Measurements from ENCODE around the gene CCDC86. TPM values are rescaled to one million over a fixed set of nuclear protein-coding genes. Genes with fewer than 3 reads are reported as not detected.
A peak's percentile ranks its signal among the peaks of the same experiment; 100 is the strongest.

The CCDC86 gene
- polyA plus RNA-seq, 1 of the 3 experiments (the other 2 are of a cell fraction) = 34.7 TPM

- CTCF ChIA-PET = interaction anchor here (0.6 to 21.9 kb wide), 40 partner anchors 8 to 288 kb away, joined by 3 to 550 read pairs (median 4); partner anchors contain the start of genes CCDC86, PTGDR2, TMEM109 and TMEM132A
- Histone ChIP-seq H3K4me2 (no peak overlapping the region), H3K9me3 (no peaks in the 10 kb centered on the region), H2AFZ (ENCODE audit: low read depth) (no peak overlapping the region), H3K36me3 (replicated peaks in 1 of 2; ENCODE audit: control insufficient read depth in 1 of 2, insufficient read depth in 2 of 2, low read length in 1 of 2) (peaks cover 72 to 93% of the 10 kb centered on the region in 2 experiments), H3K27me3 (ENCODE audit: insufficient read depth) (no peaks in the 10 kb centered on the region), H3K4me3 (ENCODE audit: low read depth in 2 of 2, low read length in 1 of 2) (no peak overlapping the region; a peak in 1 of 4 replicates), H3K9ac (no peak overlapping the region), H4K20me1 (ENCODE audit: insufficient read depth) (peaks cover 14% of the 10 kb centered on the region), H3K4me1 (ENCODE audit: control insufficient read depth in 1 of 2, insufficient read depth in 2 of 2, low read depth in 1 of 2, low read length in 1 of 2) (peaks cover 0 to 1% of the 10 kb centered on the region in 2 experiments; a peak in 1 of 4 replicates), H3K27ac (ENCODE audit: low read depth in 2 of 2, low read length in 1 of 2) (no peak overlapping the region), H3K9me2 (no peaks in the 10 kb centered on the region), H3K79me2 (ENCODE audit: insufficient read depth) (peaks cover 24% of the 10 kb centered on the region), H3F3A (replicated peaks; ENCODE audit: insufficient read depth) (peaks cover 13% of the 10 kb centered on the region)
- POLR2A ChIA-PET = interaction anchor here (1.0 kb wide), 2 partner anchors 10 to 67 kb away, joined by 3 to 4 read pairs; no protein-coding TSS in a partner anchor
- 59% methylated on average over 12 of the region's 12 CpGs for WGBS (ENCODE audit: low lambda C conversion rate)
- DNase-seq = peak; percentile 69
- peak; percentile 71 for TF ChIP-seq RAD21 (IDR thresholded peaks at IDR 0.05; ENCODE audit: low read length)
- TF ChIP-seq SMC3 (IDR thresholded peaks at IDR 0.05; ENCODE audit: low read depth, low read length) = peak; percentile 82
- peak; percentile 95 for TF ChIP-seq CTCF (IDR thresholded peaks at IDR 0.05)
- TF ChIP-seq MEF2A (IDR thresholded peaks at IDR 0.05; ENCODE audit: borderline replicate concordance, low read depth) = no peak
Measured at GRCh38 chr11:60899046-60899936, 57.4 kb downstream of the CCDC86 start.

GRCh38 chr11:60899977-60900376 lies 58.1 kb downstream of the CCDC86 start:
- Histone ChIP-seq H3K36me3 (replicated peaks in 1 of 2; ENCODE audit: control insufficient read depth in 1 of 2, insufficient read depth in 2 of 2, low read length in 1 of 2) (peaks cover 66 to 89% of the 10 kb centered on the region in 2 experiments), H3K27me3 (ENCODE audit: insufficient read depth) (no peaks in the 10 kb centered on the region), H3K9ac (no peak overlapping the region), H3F3A (replicated peaks; ENCODE audit: insufficient read depth) (peaks cover 13% of the 10 kb centered on the region), H4K20me1 (ENCODE audit: insufficient read depth) (peaks cover 21% of the 10 kb centered on the region), H2AFZ (ENCODE audit: low read depth) (no peak overlapping the region), H3K4me3 (ENCODE audit: low read depth in 2 of 2, low read length in 1 of 2) (no peak overlapping the region), H3K9me3 (no peaks in the 10 kb centered on the region), H3K27ac (ENCODE audit: low read depth in 2 of 2, low read length in 1 of 2) (no peak overlapping the region), H3K9me2 (no peaks in the 10 kb centered on the region), H3K4me1 (ENCODE audit: control insufficient read depth in 1 of 2, insufficient read depth in 2 of 2, low read depth in 1 of 2, low read length in 1 of 2) (peaks cover 0 to 8% of the 10 kb centered on the region in 2 experiments; a peak in 2 of 4 replicates), H3K4me2 (no peak overlapping the region), H3K79me2 (ENCODE audit: insufficient read depth) (peaks cover 31% of the 10 kb centered on the region)
- ChIA-PET POLR2A (interaction anchor here (1.0 kb wide), 2 partner anchors 11 to 68 kb away, joined by 3 to 4 read pairs; no protein-coding TSS in a partner anchor), CTCF (interaction anchor here (0.6 to 21.9 kb wide), 39 partner anchors 8 to 287 kb away, joined by 3 to 550 read pairs (median 6); partner anchors contain the start of genes CCDC86, PTGDR2, TMEM109 and TMEM132A)
- TF ChIP-seq USF1 (IDR thresholded peaks at IDR 0.05; ENCODE audit: borderline replicate concordance, low read depth) = no peak
- no peak for TF ChIP-seq SMC3 (IDR thresholded peaks at IDR 0.05; ENCODE audit: low read depth, low read length)
- no peak for TF ChIP-seq POLR2AphosphoS5 (IDR thresholded peaks at IDR 0.05; ENCODE audit: low read depth, low read length)
- no peak for TF ChIP-seq GABPA (IDR thresholded peaks at IDR 0.05; ENCODE audit: low read depth)
- no peak for TF ChIP-seq EZH2phosphoT487 (IDR thresholded peaks at IDR 0.05; ENCODE audit: borderline replicate concordance, low read depth)
- no peak for TF ChIP-seq IRF3 (IDR thresholded peaks at IDR 0.05; ENCODE audit: low read depth, low read length)
- TF ChIP-seq PBX3 (IDR thresholded peaks at IDR 0.05) = no peak
- no peak for TF ChIP-seq YY1 (IDR thresholded peaks at IDR 0.05; ENCODE audit: low read depth)
- TF ChIP-seq RFX5 (IDR thresholded peaks at IDR 0.05; ENCODE audit: low read length) = no peak
- TF ChIP-seq NRF1 (IDR thresholded peaks at IDR 0.05; ENCODE audit: low read depth, low read length) = no peak
- no peak for TF ChIP-seq TEAD4 (IDR thresholded peaks at IDR 0.05; ENCODE audit: borderline replicate concordance, insufficient read depth)
- no peak for TF ChIP-seq ELF1 (IDR thresholded peaks at IDR 0.05)
- TF ChIP-seq FOSL2 (IDR thresholded peaks at IDR 0.05; ENCODE audit: borderline replicate concordance, low read depth) = no peak
- no peak for TF ChIP-seq CHD2 (IDR thresholded peaks at IDR 0.05; ENCODE audit: low read length, partially characterized antibody)
- TF ChIP-seq FOXM1 (IDR thresholded peaks at IDR 0.05; ENCODE audit: low read depth) = no peak
- TF ChIP-seq TAF1 (IDR thresholded peaks at IDR 0.05; ENCODE audit: borderline replicate concordance, low read depth, low read length) = no peak
- no peak for DNase-seq
- WGBS (ENCODE audit: low lambda C conversion rate) = 80% methylated on average over 4 of the region's 4 CpGs

Data from SK-N-SH (cell line).